Hematopoietic multipotent progenitor cell treated with erythropoietin and hydrocortisone succinate and interleukin-3 and kit ligand, for 17 days (in vitro differentiated cells): ENCODE data around the gene SLC15A3.
A peak's percentile ranks its signal among the peaks of the same experiment; 100 is the strongest.
"Not testable (repeated sequence)": the region's sequence is repeated elsewhere in the genome, so short reads cannot be mapped to it uniquely, and the experiment has no call there.

ENCODE experiments used
- DNase-seq: peaks from one replicate; pipeline ENCODE4 v3.0.0-alpha.2; 2015; ENCODE audit warnings: low spot score

SLC15A3 gene

GRCh38 chr11:60913793-60914632 is 38.0 kb downstream of the SLC15A3 start, which contains the start of gene TMEM109:
Gene TMEM109, plus strand, starts transcription at chr11:60914158. Its CDS starts 5,536 bp downstream, at chr11:60919694.
- peak; percentile 90 for DNase-seq

DNA sequence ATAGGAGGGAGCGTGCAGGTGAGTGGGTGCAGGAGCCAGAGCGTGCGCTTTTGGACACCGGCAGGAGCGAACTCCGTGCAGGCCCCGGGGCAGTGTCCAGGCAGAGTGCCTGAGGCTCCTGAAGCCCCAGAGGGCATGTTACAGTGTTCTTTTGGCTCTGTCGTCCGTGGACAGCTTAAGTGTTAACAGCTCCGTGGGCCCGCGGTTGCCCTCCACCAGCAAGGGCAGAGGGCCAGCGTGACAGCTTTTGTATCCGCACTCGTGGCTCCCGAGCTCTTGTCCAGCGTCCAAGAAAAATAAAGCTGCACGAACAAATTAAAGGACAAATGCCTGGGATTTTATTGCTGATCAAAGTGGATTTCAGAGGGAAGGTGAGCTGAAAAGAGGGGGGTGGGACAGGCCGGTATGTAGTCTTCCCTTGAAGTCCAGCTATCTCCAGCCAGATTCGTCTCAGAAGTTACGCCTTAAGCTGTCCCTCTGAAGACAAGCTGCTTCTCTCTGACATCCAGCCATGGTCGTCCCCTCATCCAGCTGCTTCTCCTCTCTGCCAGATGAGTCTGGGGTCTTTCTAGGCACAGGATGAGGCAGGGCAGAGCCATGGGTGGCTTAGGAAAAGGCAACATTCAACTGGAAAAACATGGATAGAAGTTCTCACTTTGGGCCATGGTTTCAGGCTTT is 39.0 kb downstream of the SLC15A3 start:
- DNase-seq: no peak

- no peak for DNase-seq
These were observed 39.6 kb downstream of the SLC15A3 start for GRCh38 chr11:60912223-60912850.

- DNase-seq: no peak
These were observed 41.1 kb downstream of the SLC15A3 start for GRCh38 chr11:60910711-60911380.

DNA sequence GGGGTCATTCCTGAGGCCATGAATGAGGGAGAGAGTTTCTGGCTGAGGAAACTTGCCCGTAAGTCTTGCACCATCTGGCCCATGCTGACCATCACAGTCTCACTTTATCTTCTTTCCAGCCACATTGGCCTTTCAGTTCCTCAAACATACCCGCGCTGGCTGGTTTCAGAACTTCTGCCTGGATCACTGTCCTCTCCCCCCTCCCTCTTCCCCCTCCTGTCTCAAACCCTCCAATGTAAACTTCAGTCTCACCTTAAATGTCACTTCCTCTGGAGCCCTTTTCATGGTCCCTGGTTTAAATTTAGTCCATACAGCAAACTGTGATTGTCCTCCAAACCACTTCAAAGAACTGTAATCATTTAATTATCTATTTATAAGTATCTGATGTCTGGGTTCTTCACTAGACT is 41.7 kb downstream of the SLC15A3 start:
- no peak for DNase-seq

- not testable (repeated sequence) for DNase-seq
These were observed 42.2 kb downstream of the SLC15A3 start for GRCh38 chr11:60909680-60910280.

DNA sequence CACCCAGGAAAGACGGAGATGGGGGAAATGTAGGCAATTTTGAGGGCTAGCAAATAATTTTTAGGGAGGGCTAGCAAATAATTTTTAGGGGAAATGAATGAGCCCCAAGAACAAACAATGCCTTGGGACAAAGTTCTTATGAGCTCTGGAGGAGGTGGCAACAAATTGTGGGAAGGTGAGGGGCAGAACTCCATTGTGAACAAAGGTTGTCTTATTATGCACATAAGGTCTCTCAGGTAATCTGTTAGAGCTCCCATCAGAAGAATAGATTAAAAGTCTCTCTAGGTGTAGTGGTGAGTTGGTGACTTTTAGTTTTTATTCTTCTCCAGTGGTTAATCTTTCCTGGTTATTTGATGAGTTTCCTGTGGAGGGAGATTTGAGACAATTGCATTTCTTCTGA is 43.2 kb downstream of the SLC15A3 start:
- no peak for DNase-seq

GRCh38 chr11:60906132-60906972 is 45.6 kb downstream of the SLC15A3 start, which contains the start of gene PRPF19:
Gene PRPF19, minus strand, starts transcription at chr11:60906585. Its CDS starts 203 bp downstream, at chr11:60906382.
- peak; percentile 98 for DNase-seq

GRCh38 chr11:60905551-60906113 is 46.3 kb downstream of the SLC15A3 start:
- peak; percentile 65 for DNase-seq

GRCh38 chr11:60905047-60905446 is 46.9 kb downstream of the SLC15A3 start:
- no peak for DNase-seq

GRCh38 chr11:60902625-60903024 is 49.4 kb downstream of the SLC15A3 start:
- DNase-seq: no peak

DNA sequence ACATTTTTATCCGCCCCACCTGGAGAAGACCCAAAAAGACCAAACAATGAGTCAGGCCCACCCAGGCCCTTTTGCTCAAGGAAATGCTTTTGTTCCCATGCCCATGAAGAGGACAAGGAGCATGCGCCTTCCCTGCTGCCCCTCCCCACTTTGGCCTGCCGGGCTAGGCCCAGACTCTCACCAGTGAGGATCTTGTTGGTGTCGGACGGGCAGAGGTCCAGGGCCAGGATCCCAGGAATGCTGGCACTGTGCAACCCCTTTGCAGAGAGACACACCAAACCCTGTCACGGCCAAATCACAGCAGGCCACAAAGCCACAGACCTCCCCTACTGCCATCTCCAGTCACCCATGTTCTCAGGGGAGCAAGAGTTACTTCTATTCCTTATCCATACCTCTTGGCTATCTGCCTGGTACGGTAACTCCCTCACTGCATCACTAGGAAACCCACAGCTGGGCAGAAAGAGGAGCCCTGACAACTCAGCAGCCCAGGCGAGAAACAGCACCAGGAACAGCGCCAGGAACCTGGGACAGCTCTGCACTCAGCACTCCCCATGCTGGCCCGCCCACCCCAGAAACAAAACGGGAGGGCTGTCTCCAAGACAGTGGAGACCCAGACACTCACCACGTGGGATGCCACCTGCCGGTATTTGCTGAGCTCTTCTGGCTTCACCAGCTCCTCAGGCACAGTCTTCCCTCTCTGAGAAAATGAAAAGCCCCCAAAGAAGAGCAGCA is 51.1 kb downstream of the SLC15A3 start:
- DNase-seq: no peak

GRCh38 chr11:60899977-60900376 is 52.0 kb downstream of the SLC15A3 start:
- DNase-seq: no peak

- DNase-seq: peak; percentile 89
These were observed 52.7 kb downstream of the SLC15A3 start for GRCh38 chr11:60899046-60899936.

DNA sequence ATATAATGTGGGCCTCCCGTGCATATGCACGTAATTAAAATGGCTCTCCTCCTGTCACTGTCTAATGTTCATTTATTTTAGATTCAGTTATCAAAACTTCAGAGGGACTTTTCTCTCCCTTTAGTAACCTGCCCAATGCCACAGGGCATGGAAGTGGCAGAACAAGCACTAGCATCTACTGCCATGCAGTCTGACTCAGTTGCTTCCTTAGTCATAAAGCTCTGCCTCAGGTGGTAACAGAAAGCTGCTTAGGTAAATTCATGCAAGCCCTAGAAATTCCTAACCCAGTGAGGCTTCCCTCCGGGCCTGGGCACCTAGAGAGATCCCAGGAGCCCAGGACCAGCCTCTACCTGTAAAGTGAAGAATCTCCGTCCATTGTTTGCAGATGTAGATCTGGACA is 54.5 kb downstream of the SLC15A3 start:
- DNase-seq: no peak

DNA sequence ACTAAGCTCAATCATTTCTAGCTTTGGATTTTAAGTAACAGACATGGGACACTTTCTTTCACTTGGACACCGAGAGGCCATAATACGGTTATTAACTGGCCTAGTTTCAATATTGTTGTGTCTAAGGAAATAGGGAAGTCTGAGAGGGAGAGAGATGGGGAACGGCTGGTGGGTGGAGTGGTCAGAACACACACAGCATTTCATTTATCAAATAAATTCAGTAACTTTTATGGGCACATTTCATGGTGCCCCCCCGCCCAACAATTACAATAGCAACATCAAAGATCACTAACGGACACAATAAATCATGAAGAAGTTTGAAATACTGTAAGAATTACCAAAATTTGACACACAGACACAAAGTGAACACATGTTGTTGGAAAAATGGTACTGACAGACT is 56.3 kb downstream of the SLC15A3 start:
- DNase-seq: no peak

DNA sequence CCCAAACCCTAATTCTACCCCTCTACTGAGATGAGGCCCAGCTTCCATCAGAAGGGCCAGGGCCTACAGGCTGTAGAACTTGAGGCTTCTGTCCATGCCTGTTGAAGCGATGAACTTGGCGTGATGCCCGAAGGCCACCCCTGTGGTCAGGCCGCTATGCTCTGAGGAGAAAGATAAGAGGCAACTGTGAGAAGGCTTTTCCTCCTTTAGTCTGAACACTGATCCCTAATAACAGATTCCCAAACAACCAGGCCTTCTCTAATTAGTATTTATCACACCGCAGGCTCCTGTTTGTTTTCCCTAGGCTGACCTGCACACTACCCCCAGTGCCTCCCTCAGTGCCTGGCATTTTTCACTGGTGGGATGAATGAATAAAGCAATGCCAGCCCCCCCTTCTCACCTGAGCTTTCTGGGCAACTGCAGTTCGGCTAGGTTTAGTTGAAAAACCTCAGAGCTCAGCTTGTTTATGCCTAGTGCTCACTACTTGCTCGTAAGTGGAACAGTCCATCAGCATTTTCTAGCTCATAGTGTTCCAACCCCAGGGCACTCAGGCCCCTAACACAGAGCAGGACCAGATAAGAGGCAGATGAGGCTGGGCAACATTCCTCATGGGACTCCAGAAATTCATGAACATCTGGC is 60.8 kb downstream of the SLC15A3 start:
- peak; percentile 58 for DNase-seq

- DNase-seq: no peak
These were observed 61.3 kb downstream of the SLC15A3 start for GRCh38 chr11:60890696-60891095.
